SK-N-MC (cell line): ENCODE results near the gene ATP5IF1.
A peak's percentile ranks its signal among the peaks of the same experiment; 100 is the strongest.

Source experiments
- DNase-seq: peaks from one replicate; pipeline ENCODE4 v3.0.0-alpha.2; 2011; ENCODE audit warnings: low read depth, low spot score
- H3K27ac ChIP-seq: fragments of 200-600 bp; sonication (generic); 2 replicates; pipeline ENCODE4 v1.5.1; 2016; ENCODE audit warnings: mixed run types
- H3K36me3 ChIP-seq: fragments of 200-600 bp; sonication (generic); 2 replicates; pipeline ENCODE4 v1.6.1; 2017; ENCODE audit warnings: antibody characterized with exemption, low read length, mixed read lengths; ENCODE audit not compliant: insufficient read depth
- H3K4me3 ChIP-seq: fragments of 200-600 bp; sonication (generic); 2 replicates; pipeline ENCODE4 v1.5.1; 2016
- H3K9ac ChIP-seq: fragments of 200-600 bp; sonication (generic); 2 replicates; pipeline ENCODE4 v1.8.0; 2017; ENCODE audit warnings: mixed run types, mixed read lengths; ENCODE audit not compliant: insufficient read length
- H3K9me3 ChIP-seq: fragments of 200-600 bp; sonication (generic); 2 replicates; pipeline ENCODE4 v1.6.1; 2017; ENCODE audit warnings: low read depth, mild to moderate bottlenecking, antibody characterized with exemption, low read length, moderate library complexity, mixed read lengths
- EZH2 ChIP-seq: fragments of 200-600 bp; sonication (generic); IDR thresholded peaks from one replicate; pipeline ENCODE4 v1.6.1; 2017; ENCODE audit warnings: antibody characterized with exemption
- FOXP2 ChIP-seq: optimal IDR thresholded peaks from 2 replicates; pipeline ENCODE3; 2011; ENCODE audit warnings: mild to moderate bottlenecking, moderate library complexity; ENCODE audit not compliant: insufficient read depth; ENCODE audit errors: extremely low read length, control extremely low read depth
- POLR2AphosphoS5 ChIP-seq: IDR thresholded peaks from 2 replicates; pipeline ENCODE4 v1.6.1; 2012; ENCODE audit warnings: mild to moderate bottlenecking, low read depth, low read length, borderline replicate concordance

ATP5IF1 gene

GRCh38 chr1:28244549-28245251 lies 8.8 kb downstream of the ATP5IF1 start:
- no peak overlapping the region for H3K27ac ChIP-seq
- no peak overlapping the region for H3K4me3 ChIP-seq
- TF ChIP-seq POLR2AphosphoS5 (no peak), EZH2 (no peak), FOXP2 (no peak)
- no peak overlapping the region for H3K9ac ChIP-seq
- H3K9me3 ChIP-seq = no peaks in the 10 kb centered on the region
- DNase-seq = no peak
- H3K36me3 ChIP-seq = 0 out of 2 replicates have a peak, but pooled peaks cover 3% of the 10 kb centered on the region

GRCh38 chr1:28246427-28246832 lies 10.5 kb downstream of the ATP5IF1 start:
- Histone ChIP-seq H3K9ac (peak overlapping the region; percentile 59), H3K36me3 (no peaks in the 10 kb centered on the region), H3K27ac (peak overlapping the region; percentile 85), H3K4me3 (peak overlapping the region; percentile 73), H3K9me3 (no peaks in the 10 kb centered on the region)
- TF ChIP-seq FOXP2 = no peak
- TF ChIP-seq POLR2AphosphoS5 = no peak
- no peak for TF ChIP-seq EZH2
- DNase-seq = no peak

GRCh38 chr1:28247612-28248272 lies 11.8 kb downstream of the ATP5IF1 start:
- Histone ChIP-seq H3K27ac (peak overlapping the region; percentile 98), H3K9ac (peak overlapping the region; percentile 80), H3K9me3 (no peaks in the 10 kb centered on the region), H3K36me3 (no peaks in the 10 kb centered on the region), H3K4me3 (peak overlapping the region; percentile 67)
- DNase-seq = no peak
- TF ChIP-seq POLR2AphosphoS5 (no peak), EZH2 (no peak), FOXP2 (no peak)

GRCh38 chr1:28248273-28249012 lies 12.5 kb downstream of the ATP5IF1 start:
- DNase-seq = peak; percentile 83
- no peaks in the 10 kb centered on the region for H3K9me3 ChIP-seq

GRCh38 chr1:28249013-28249865 lies 13.3 kb downstream of the ATP5IF1 start:
- no peak for DNase-seq
- H3K9ac ChIP-seq = peak overlapping the region; percentile 80
- no peaks in the 10 kb centered on the region for H3K9me3 ChIP-seq
- peak overlapping the region; percentile 98 for H3K27ac ChIP-seq
- H3K36me3 ChIP-seq = no peaks in the 10 kb centered on the region
- peak overlapping the region; percentile 76 for H3K4me3 ChIP-seq
- no peak for TF ChIP-seq EZH2
- TF ChIP-seq FOXP2 = no peak
- TF ChIP-seq POLR2AphosphoS5 = no peak

More at GRCh38 chr1:28248273-28249012, 12.5 kb downstream of the ATP5IF1 start:
- no peak for TF ChIP-seq EZH2
- TF ChIP-seq FOXP2 = no peak
- TF ChIP-seq POLR2AphosphoS5 = no peak
- Histone ChIP-seq H3K36me3 (no peaks in the 10 kb centered on the region), H3K9ac (peak overlapping the region; percentile 80), H3K4me3 (peak overlapping the region; percentile 76), H3K27ac (peak overlapping the region; percentile 98)

- no peaks in the 10 kb centered on the region for H3K9me3 ChIP-seq
- peak overlapping the region; percentile 80 for H3K9ac ChIP-seq
- no peaks in the 10 kb centered on the region for H3K36me3 ChIP-seq
- H3K27ac ChIP-seq = peak overlapping the region; percentile 98
- TF ChIP-seq POLR2AphosphoS5 = no peak
- no peak for TF ChIP-seq FOXP2
- no peak for TF ChIP-seq EZH2
- H3K4me3 ChIP-seq = no peak overlapping the region
- no peak for DNase-seq
These were observed 14.0 kb downstream of the ATP5IF1 start for GRCh38 chr1:28249866-28250295.

GRCh38 chr1:28256197-28256827 lies 20.4 kb downstream of the ATP5IF1 start:
- no peak overlapping the region for H3K9ac ChIP-seq
- H3K9me3 ChIP-seq = no peaks in the 10 kb centered on the region
- H3K4me3 ChIP-seq = no peak overlapping the region
- DNase-seq = no peak
- no peaks in the 10 kb centered on the region; the same call in 1 of the 2 replicates for H3K36me3 ChIP-seq
- no peak overlapping the region for H3K27ac ChIP-seq
- no peak for TF ChIP-seq EZH2
- TF ChIP-seq FOXP2 = no peak
- no peak for TF ChIP-seq POLR2AphosphoS5
